Gastroesophageal sphincter (tissue), 3 donors: Measurements from ENCODE around the gene TNMD.

Experiments
- CTCF ChIP-seq, 4 experiments: fragments of 200-600 bp in 2 of 4; fragments of 450-650 bp in 2 of 4; sonication (generic) in 1 of 4; IDR thresholded peaks; one replicate each; pipeline ENCODE4 v1.5.1; 2017 to 2019; ENCODE audit warnings: antibody characterized with exemption in 4 of 4, mild to moderate bottlenecking in 2 of 4, moderate library complexity in 2 of 4
- EP300 ChIP-seq: sonication (generic); formaldehyde crosslinking; IDR thresholded peaks from one replicate; pipeline ENCODE4 v1.6.1; 2017; ENCODE audit warnings: antibody characterized with exemption, mild to moderate bottlenecking
- POLR2A ChIP-seq, 2 donors: fragments of 450-650 bp; IDR thresholded peaks; one replicate each; pipeline ENCODE4 v1.6.1; 2017; ENCODE audit warnings: antibody characterized with exemption in 2 of 2, mild to moderate bottlenecking in 2 of 2, moderate library complexity in 1 of 2
- POLR2AphosphoS5 ChIP-seq: sonication (generic); formaldehyde crosslinking; IDR thresholded peaks from one replicate; pipeline ENCODE4 v1.6.1; 2017; ENCODE audit warnings: antibody characterized with exemption

GRCh38 chrX:100635040-100635439, 50.3 kb downstream of the TNMD start:
- TF ChIP-seq CTCF (IDR thresholded peaks at IDR 0.05) (no peak), POLR2A (IDR thresholded peaks at IDR 0.05) (no peak), POLR2AphosphoS5 (no peak), EP300 (no peak)
